HepG2 (cell line): ENCODE data around the gene HAP1. TPM values are rescaled to one million over a fixed set of nuclear protein-coding genes. Genes with fewer than 3 reads are reported as not detected.

Experiments used
- ATAC-seq: fragments of 200-7000 bp; cut with Tn5 transposase; 3 replicates; pipeline ENCODE4 v1.9.1; 2020; ENCODE audit warnings: mild to moderate bottlenecking, moderate library complexity
- BruUV-seq: library from RNA; stranded (reverse); fragments of 400-500 nt; replicated peaks from 2 replicates; lab custom pipeline; 2021; lab: Mats Ljungman, UMichigan
- CTCF ChIA-PET: fragments of 300-600 bp; formaldehyde crosslinking; extraction: SDS; loops from one replicate; lab custom pipeline; 2021; ENCODE audit warnings: low total read pairs, inconsistent platforms, low intra/inter-chr PET ratio; lab: Yijun Ruan, JAX
- POLR2A ChIA-PET: fragments of 350-600 bp; sonication (Branson Sonifier 250); formaldehyde crosslinking; loops from one replicate; lab custom pipeline; 2020; ENCODE audit warnings: antibody characterized with exemption, inconsistent platforms; lab: Yijun Ruan, JAX
- DNase-seq: peaks from one replicate; pipeline ENCODE4 v3.0.0-alpha.2; 2015; ENCODE audit warnings: low spot score
- FAIRE-seq: peaks from 3 replicates; lab custom pipeline; 2011; peaks lifted over from hg19 to GRCh38; lab: Jason Lieb, UNC
- H2AFZ ChIP-seq: one replicate; pipeline ENCODE4 v1.6.1; 2011; ENCODE audit warnings: low read length, inconsistent platforms
- H3K27ac ChIP-seq: fragments of 300-600 bp; 3 replicates; pipeline ENCODE4 v1.8.0; 2011; ENCODE audit warnings: mixed run types, mild to moderate bottlenecking, mixed read lengths, low read length, inconsistent platforms; ENCODE audit not compliant: insufficient read depth; ENCODE audit errors: extremely low read length
- H3K27me3 ChIP-seq, 2 experiments: fragments of 200-600 bp in 1 of 2; 2 replicates in 1 of 2; 3 replicates in 1 of 2; pipeline versions ENCODE4 v1.6.0 to v1.8.0; 2011; ENCODE audit warnings: low read length in 2 of 2, mild to moderate bottlenecking in 2 of 2, moderate library complexity in 2 of 2, inconsistent platforms in 1 of 2; ENCODE audit not compliant: insufficient read depth in 2 of 2, control insufficient read depth in 1 of 2
- H3K36me3 ChIP-seq, 2 experiments: fragments of 200-600 bp in 1 of 2; replicated peaks in 1 of 2; 2 replicates in 1 of 2; 3 replicates in 1 of 2; pipeline versions ENCODE4 v1.5.1 to v1.8.0; 2011; ENCODE audit warnings: low read length in 2 of 2, inconsistent platforms in 1 of 2; ENCODE audit not compliant: insufficient read depth in 2 of 2, control insufficient read depth in 1 of 2
- H3K4me1 ChIP-seq: 2 replicates; pipeline ENCODE4 v1.5.1; 2012; ENCODE audit warnings: low read length, inconsistent platforms; ENCODE audit not compliant: insufficient read depth
- H3K4me2 ChIP-seq: 2 replicates; pipeline ENCODE4 v1.6.0; 2011; ENCODE audit warnings: low read depth, low read length, inconsistent platforms
- H3K4me3 ChIP-seq, 3 experiments: fragments of 200-600 bp in 1 of 3; sonication (generic), shearing (Covaris generic) in 1 of 3; replicated peaks in 1 of 3; 2 replicates each; pipeline ENCODE4 v1.5.1; 2011 to 2016; ENCODE audit warnings: low read length in 3 of 3, inconsistent platforms in 2 of 3, low read depth in 2 of 3, mild to moderate bottlenecking in 2 of 3, control low read depth in 1 of 3, mixed read lengths in 1 of 3; ENCODE audit not compliant: insufficient read depth in 1 of 3
- H3K79me2 ChIP-seq: one replicate; pipeline ENCODE4 v1.6.1; 2011; ENCODE audit warnings: low read length, inconsistent platforms; ENCODE audit not compliant: insufficient read depth
- H3K9ac ChIP-seq: 2 replicates; pipeline ENCODE4 v1.6.0; 2011; ENCODE audit warnings: mild to moderate bottlenecking, low read depth, low read length, inconsistent platforms; ENCODE audit not compliant: insufficient read depth
- H3K9me3 ChIP-seq: 2 replicates; pipeline ENCODE4 v1.5.1; 2012; ENCODE audit warnings: mild to moderate bottlenecking, low read length
- H4K20me1 ChIP-seq: 2 replicates; pipeline ENCODE4 v1.6.0; 2011; ENCODE audit warnings: inconsistent platforms, mild to moderate bottlenecking, low read length, moderate library complexity; ENCODE audit not compliant: insufficient read depth
- CREB1 ChIP-seq, 2 experiments: fragments of 450-650 bp in 1 of 2; IDR thresholded peaks; 2 replicates each; pipeline ENCODE4 v1.6.1; 2016 to 2017; ENCODE audit warnings: control low read depth in 1 of 2, mild to moderate bottlenecking in 1 of 2, missing compliant biosample characterization in 1 of 2, missing genetic modification characterization in 1 of 2
- GPBP1L1 ChIP-seq: sonication (generic); formaldehyde crosslinking; IDR thresholded peaks from 2 replicates; pipeline ENCODE4 v1.5.0; 2020; ENCODE audit warnings: mild to moderate bottlenecking, missing genetic modification reagents
- HOXD1 ChIP-seq: sonication (generic); formaldehyde crosslinking; IDR thresholded peaks from 2 replicates; pipeline ENCODE4 v1.5.0; 2020; ENCODE audit warnings: missing genetic modification reagents
- IKZF1 ChIP-seq: fragments of 450-650 bp; IDR thresholded peaks from 2 replicates; pipeline ENCODE4 v1.7.1; 2016
- IKZF4 ChIP-seq: sonication (generic); formaldehyde crosslinking; IDR thresholded peaks from 2 replicates; pipeline ENCODE4 v1.5.1; 2020; ENCODE audit warnings: borderline replicate concordance, mild to moderate bottlenecking, low read depth, missing genetic modification reagents; ENCODE audit errors: not compliant biosample characterization
- PAWR ChIP-seq: sonication (generic); formaldehyde crosslinking; IDR thresholded peaks from 2 replicates; pipeline ENCODE4 v1.4.0; 2020; ENCODE audit warnings: missing genetic modification reagents, mild to moderate bottlenecking, borderline replicate concordance
- SIX1 ChIP-seq: sonication (generic); formaldehyde crosslinking; IDR thresholded peaks from 2 replicates; pipeline ENCODE4 v1.4.0; 2020; ENCODE audit warnings: missing genetic modification reagents, borderline replicate concordance
- SP4 ChIP-seq: sonication (generic); formaldehyde crosslinking; IDR thresholded peaks from 2 replicates; pipeline ENCODE4 v1.8.1; 2023; ENCODE audit warnings: mild to moderate bottlenecking, missing genetic modification reagents
- SSRP1 ChIP-seq: IDR thresholded peaks from 2 replicates; pipeline ENCODE4 v1.6.1; 2016; ENCODE audit warnings: control low read depth
- TARDBP ChIP-seq: sonication (generic); formaldehyde crosslinking; IDR thresholded peaks from 2 replicates; pipeline ENCODE4 v1.8.0; 2022; ENCODE audit warnings: mild to moderate bottlenecking, missing genetic modification reagents
- WIZ ChIP-seq: sonication (generic); formaldehyde crosslinking; IDR thresholded peaks from 2 replicates; pipeline ENCODE4 v1.5.1; 2020; ENCODE audit warnings: mild to moderate bottlenecking, missing genetic modification reagents
- ZBED4 ChIP-seq: sonication (generic); formaldehyde crosslinking; IDR thresholded peaks from 2 replicates; pipeline ENCODE4 v1.4.0; 2020; ENCODE audit warnings: missing genetic modification reagents, borderline replicate concordance
- ZNF124 ChIP-seq: sonication (generic); formaldehyde crosslinking; IDR thresholded peaks from 2 replicates; pipeline ENCODE4 v1.4.0; 2020; ENCODE audit warnings: missing genetic modification reagents
- ZNF18 ChIP-seq: sonication (generic); formaldehyde crosslinking; IDR thresholded peaks from 2 replicates; pipeline ENCODE4 v1.8.0; 2022; ENCODE audit warnings: mild to moderate bottlenecking, missing genetic modification reagents; ENCODE audit not compliant: insufficient replicate concordance
- ZNF232 ChIP-seq: sonication (generic); formaldehyde crosslinking; IDR thresholded peaks from 2 replicates; pipeline ENCODE4 v1.4.0; 2020; ENCODE audit warnings: missing genetic modification reagents, borderline replicate concordance
- ZNF24 ChIP-seq: fragments of 450-650 bp; IDR thresholded peaks from 2 replicates; pipeline ENCODE4 v1.6.1; 2017; ENCODE audit warnings: antibody characterized with exemption, mild to moderate bottlenecking
- ZNF292 ChIP-seq: sonication (generic); formaldehyde crosslinking; IDR thresholded peaks from 2 replicates; pipeline ENCODE4 v1.8.1; 2022; ENCODE audit warnings: mild to moderate bottlenecking, low read depth, missing genetic modification reagents, borderline replicate concordance
- ZNF563 ChIP-seq: sonication (generic); formaldehyde crosslinking; IDR thresholded peaks from 2 replicates; pipeline ENCODE4 v1.8.0; 2022; ENCODE audit warnings: mild to moderate bottlenecking, moderate library complexity, missing genetic modification reagents
- ZSCAN21 ChIP-seq: sonication (generic); formaldehyde crosslinking; IDR thresholded peaks from 2 replicates; pipeline ENCODE4 v1.8.0; 2022; ENCODE audit warnings: mild to moderate bottlenecking, missing genetic modification reagents, moderate library complexity, borderline replicate concordance
- WGBS: methylation state at CpG from one replicate; pipeline ENCODE4 v1.1.6; 2017; ENCODE audit warnings: low lambda C conversion rate; 5-methylcytosine and 5-hydroxymethylcytosine counted together
- in situ Hi-C: cut with HindIII; loops from 2 replicates; pipeline ENCODE4 v1.10.0; 2017; ENCODE audit warnings: low pct_unique_long_range_greater_than_20kb; ENCODE audit not compliant: extremely low pct_ligation_motif_present
- intact Hi-C: fragments of 100-400 bp; cut with micrococcal nuclease; formaldehyde crosslinking; loops from one replicate; pipeline ENCODE4 v1.10.0; 2022; ENCODE audit not compliant: unreplicated experiment
- polyA plus RNA-seq, 8 experiments: library from polyadenylated mRNA; depleted of rRNA in 3 of 8; stranded (reverse) in 7 of 8; unstranded in 1 of 8; fragments of >200 nt; fragmentation: Illumina TruSeq in 4 of 8; extraction: Trizol in 4 of 8; gene quantifications; 2 replicates each; pipeline versions ENCODE4 v1.2.1 to v1.2.3, GENCODE V29; 2011 to 2016; ENCODE audit warnings: low read depth in 4 of 8, missing spikeins in 1 of 8, mixed read lengths in 1 of 8; ENCODE audit not compliant: insufficient read depth in 1 of 8
- total RNA-seq, 5 experiments: library from RNA; depleted of rRNA; stranded (reverse); fragments of >200 nt; fragmentation: Illumina TruSeq; extraction: Trizol; gene quantifications; 2 replicates each; pipeline ENCODE4 v1.2.3, GENCODE V29; 2016; ENCODE audit warnings: low read depth in 1 of 5

The HAP1 gene
- total and polyA plus RNA-seq, 2 of the 13 experiments (the other 11 are each of a cell fraction or from before 2014, with no cell fraction given) = 0.07 TPM

DNA sequence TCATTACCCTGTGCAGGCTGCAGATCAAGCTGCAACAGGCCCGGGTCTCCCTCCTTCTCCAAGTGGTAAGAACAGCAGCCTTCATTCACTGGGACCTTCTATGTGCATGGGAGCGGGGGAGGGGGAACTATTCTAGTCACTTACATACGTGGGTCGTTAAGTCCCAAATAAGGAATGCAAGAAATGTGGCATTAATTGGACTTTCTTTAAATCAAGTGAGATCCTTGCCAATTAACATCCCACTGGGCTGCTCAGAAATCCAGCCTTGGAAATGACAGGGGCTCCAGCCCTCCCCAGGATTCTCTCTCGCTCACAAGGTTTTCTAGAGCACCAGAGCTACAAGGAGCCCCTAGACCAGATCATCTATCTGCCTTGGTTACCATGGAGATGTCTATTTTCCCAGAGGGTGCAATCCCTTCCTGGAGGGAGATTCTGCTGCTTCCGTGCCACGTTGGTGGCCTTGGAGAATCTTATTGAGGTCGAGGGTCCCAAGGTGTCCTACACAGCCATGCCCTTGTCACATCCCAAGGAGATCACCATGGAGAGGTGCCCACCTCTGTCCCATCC, 50.9 kb downstream of the HAP1 start:
- intact Hi-C loops = no loop called here
- ATAC-seq = no peak
- FAIRE-seq = no peak

More for the DNA sequence above, 50.9 kb downstream of the HAP1 start:
- ChIA-PET POLR2A (no interaction called here), CTCF (no interaction called here)
- no peak overlapping the region for H3K4me2 ChIP-seq
- H3K9me3 ChIP-seq = no peaks in the 10 kb centered on the region
- no peaks in the 10 kb centered on the region for H3K36me3 ChIP-seq
- H3K27ac ChIP-seq = no peak overlapping the region
- 25% methylated on average over 8 of the region's 8 CpGs for WGBS
- no peak overlapping the region for H3K9ac ChIP-seq
- DNase-seq = no peak
- in situ Hi-C loops = no loop called here
- no peaks in the 10 kb centered on the region for H3K79me2 ChIP-seq
- BruUV-seq = no TSS peak
- no peak overlapping the region for H3K4me3 ChIP-seq
- no peaks in the 10 kb centered on the region for H4K20me1 ChIP-seq
- peaks cover 23% of the 10 kb centered on the region for H3K4me1 ChIP-seq
- TF ChIP-seq ZNF24 (no peak), SP4 (no peak), TARDBP (CRISPR knock-in tag) (no peak), ZSCAN21 (CRISPR knock-in tag) (no peak), IKZF4 (CRISPR knock-in tag) (no peak), GPBP1L1 (CRISPR knock-in tag) (no peak), SIX1 (no peak), SSRP1 (CRISPR knock-in tag) (no peak), ZNF18 (CRISPR knock-in tag) (no peak), HOXD1 (CRISPR knock-in tag) (no peak), IKZF1 (no peak), ZNF124 (CRISPR knock-in tag) (no peak), ZNF292 (no peak), PAWR (CRISPR knock-in tag) (no peak), ZNF232 (CRISPR knock-in tag) (no peak), ZNF563 (CRISPR knock-in tag) (no peak), WIZ (CRISPR knock-in tag) (no peak), ZBED4 (CRISPR knock-in tag) (no peak), CREB1 (IDR thresholded peaks at IDR 0.05) (no peak), CREB1 (CRISPR knock-in tag; IDR thresholded peaks at IDR 0.05) (no peak)
- TF ChIP-seq, all 625 proteins: peak for 0
- Histone ChIP-seq H2AFZ (no peak overlapping the region), H3K27me3 (peaks cover 2 to 8% of the 10 kb centered on the region in 2 experiments; a peak in 4 of 5 replicates)
